Ovary (tissue), 3 donors: ENCODE measurements around the gene HAVCR2.

ENCODE experiments used
- EP300 ChIP-seq: sonication (generic); formaldehyde crosslinking; IDR thresholded peaks from one replicate; pipeline ENCODE4 v1.6.1; 2017; ENCODE audit warnings: antibody characterized with exemption
- POLR2A ChIP-seq: fragments of 450-650 bp; IDR thresholded peaks from one replicate; pipeline ENCODE4 v1.6.1; 2017; ENCODE audit warnings: antibody characterized with exemption, mild to moderate bottlenecking, moderate library complexity
- TF ChIP-seq, protein P1 (sequence below), 3 donors: fragments of 450-650 bp in 2 of 3; fragments of 200-600 bp in 1 of 3; IDR thresholded peaks; one replicate each; pipeline versions ENCODE4 v1.5.1 to v1.8.0; 2016 to 2022; ENCODE audit warnings: antibody characterized with exemption in 3 of 3, mild to moderate bottlenecking in 1 of 3
- donor health status: DM: no; HTN: no; CAD: no.

GRCh38 chr5:157057459-157058370 lies 51.1 kb downstream of the HAVCR2 start:
- TF ChIP-seq, protein P1, sequence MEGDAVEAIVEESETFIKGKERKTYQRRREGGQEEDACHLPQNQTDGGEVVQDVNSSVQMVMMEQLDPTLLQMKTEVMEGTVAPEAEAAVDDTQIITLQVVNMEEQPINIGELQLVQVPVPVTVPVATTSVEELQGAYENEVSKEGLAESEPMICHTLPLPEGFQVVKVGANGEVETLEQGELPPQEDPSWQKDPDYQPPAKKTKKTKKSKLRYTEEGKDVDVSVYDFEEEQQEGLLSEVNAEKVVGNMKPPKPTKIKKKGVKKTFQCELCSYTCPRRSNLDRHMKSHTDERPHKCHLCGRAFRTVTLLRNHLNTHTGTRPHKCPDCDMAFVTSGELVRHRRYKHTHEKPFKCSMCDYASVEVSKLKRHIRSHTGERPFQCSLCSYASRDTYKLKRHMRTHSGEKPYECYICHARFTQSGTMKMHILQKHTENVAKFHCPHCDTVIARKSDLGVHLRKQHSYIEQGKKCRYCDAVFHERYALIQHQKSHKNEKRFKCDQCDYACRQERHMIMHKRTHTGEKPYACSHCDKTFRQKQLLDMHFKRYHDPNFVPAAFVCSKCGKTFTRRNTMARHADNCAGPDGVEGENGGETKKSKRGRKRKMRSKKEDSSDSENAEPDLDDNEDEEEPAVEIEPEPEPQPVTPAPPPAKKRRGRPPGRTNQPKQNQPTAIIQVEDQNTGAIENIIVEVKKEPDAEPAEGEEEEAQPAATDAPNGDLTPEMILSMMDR (IDR thresholded peaks at IDR 0.05): no peak
- TF ChIP-seq POLR2A: no peak
- TF ChIP-seq EP300: no peak
